Medulla oblongata (tissue), 1 donor: ENCODE results near the gene FHIT.
"Not testable (repeated sequence)": the region's sequence is repeated elsewhere in the genome, so short reads cannot be mapped to it uniquely, and the experiment has no call there.

Source experiments
- DNase-seq: peaks from one replicate; pipeline ENCODE4 v3.0.0-alpha.2; 2015; ENCODE audit errors: extremely low spot score

FHIT gene

GRCh38 chr3:61226166-61226686, 25.0 kb downstream of the FHIT start:
- DNase-seq = no peak

- no peak for DNase-seq
Observed at GRCh38 chr3:61224823-61225222, 26.4 kb downstream of the FHIT start.

DNA sequence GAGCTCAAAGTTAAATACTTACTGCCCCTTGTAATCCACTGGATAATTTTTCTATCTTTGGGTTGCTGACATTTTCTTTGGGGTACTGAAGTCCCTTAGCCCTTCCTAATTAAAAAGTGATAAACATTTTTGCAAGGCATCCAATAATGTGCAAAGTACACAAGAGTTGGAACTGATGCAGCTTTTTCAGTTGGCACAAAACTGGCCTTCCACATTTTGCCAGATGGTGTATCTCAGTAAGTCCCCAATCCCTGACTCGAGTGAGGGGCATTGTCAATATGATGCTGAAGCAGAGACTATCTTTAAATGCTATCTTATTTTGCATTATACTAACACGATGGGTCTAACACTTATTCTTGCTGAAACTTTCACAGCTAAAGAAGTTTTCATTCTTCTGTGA, 27.8 kb downstream of the FHIT start:
- DNase-seq = no peak

DNA sequence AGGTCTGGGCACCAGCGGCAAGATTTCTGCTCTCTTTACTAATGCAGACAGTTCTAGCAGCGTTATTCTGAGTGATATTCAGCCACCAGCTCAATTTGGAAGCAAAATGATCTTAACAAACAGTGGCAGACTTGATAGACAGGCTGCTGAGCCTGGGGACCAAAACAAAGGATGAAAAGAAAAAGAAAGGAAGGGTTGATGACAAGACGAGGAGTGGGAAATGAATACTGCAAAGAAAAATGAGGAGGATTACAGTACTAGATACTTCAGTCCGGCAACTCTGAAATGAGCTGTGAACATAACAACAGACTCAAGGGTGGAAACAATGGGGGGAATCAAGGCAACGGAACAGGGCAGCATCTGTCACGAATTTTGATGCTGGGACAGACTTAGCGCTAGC, 28.8 kb downstream of the FHIT start:
- DNase-seq = no peak

DNA sequence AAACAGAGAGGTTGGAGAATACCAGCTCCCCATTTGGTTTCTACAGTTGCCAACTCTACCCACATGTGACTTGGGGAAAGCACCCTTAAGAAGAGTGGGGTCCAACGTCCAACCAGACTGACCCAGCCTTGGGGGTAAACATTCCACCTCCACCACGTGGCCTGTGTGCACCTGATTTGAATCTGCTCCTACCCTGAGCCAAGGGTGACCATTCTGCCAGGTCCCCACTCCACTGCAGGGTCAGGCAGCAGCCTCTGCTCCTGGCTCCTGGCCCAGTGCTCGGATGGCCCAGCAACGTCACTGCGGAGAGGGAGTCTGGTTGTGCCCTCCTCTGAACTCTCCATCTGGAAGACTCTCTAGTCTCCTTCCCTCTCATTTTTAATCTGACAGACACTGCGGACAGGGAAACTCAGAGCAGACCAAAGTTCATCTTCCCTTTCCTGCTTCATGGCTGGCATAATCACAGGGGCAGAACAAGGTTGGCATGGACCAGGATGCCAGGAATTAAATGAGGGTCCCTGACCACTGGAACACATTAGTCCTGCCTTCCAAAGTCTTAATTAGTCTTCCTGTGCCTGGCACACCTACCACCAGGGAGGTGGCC, 29.4 kb downstream of the FHIT start:
- no peak for DNase-seq

GRCh38 chr3:61218504-61218903, 32.7 kb downstream of the FHIT start:
- no peak for DNase-seq

DNA sequence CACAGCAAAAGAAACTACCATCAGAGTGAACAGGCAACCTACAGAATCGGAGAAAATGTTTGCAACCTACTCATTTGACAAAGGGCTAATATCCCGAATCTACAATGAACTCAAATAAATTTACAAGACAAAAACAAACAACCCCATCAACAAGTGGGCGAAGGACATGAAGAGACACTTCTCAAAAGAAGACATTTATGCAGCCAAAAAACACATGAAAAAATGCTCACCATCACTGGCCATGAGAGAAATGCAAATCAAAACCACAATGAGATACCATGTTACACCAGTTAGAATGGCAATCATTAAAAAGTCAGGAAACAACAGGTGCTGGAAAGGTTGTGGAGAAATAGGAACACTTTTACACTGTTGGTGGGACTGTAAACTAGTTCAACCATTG, 35.1 kb downstream of the FHIT start:
- DNase-seq = not testable (repeated sequence)

- no peak for DNase-seq
Observed at GRCh38 chr3:61202086-61202485, 49.2 kb downstream of the FHIT start.

DNA sequence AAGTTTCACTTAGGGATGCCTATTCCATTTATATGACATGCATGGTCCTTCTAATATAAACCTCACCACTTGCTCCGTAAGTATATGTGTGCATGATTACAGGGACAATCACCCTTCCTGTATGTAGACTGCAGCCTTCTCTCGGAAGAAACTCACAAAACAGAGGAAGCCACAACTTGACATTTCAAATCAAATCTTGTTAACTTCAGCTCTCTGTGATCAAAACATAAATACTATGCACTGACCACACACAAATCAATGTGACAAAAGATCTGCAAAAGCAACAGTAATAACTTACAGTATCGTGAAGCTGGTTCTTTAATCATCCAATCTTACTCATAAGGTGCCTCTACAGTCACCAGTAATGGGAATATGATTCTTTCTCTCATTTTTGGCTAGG, 50.2 kb downstream of the FHIT start:
- no peak for DNase-seq

GRCh38 chr3:61200270-61200669, 51.0 kb downstream of the FHIT start:
- DNase-seq = no peak

DNA sequence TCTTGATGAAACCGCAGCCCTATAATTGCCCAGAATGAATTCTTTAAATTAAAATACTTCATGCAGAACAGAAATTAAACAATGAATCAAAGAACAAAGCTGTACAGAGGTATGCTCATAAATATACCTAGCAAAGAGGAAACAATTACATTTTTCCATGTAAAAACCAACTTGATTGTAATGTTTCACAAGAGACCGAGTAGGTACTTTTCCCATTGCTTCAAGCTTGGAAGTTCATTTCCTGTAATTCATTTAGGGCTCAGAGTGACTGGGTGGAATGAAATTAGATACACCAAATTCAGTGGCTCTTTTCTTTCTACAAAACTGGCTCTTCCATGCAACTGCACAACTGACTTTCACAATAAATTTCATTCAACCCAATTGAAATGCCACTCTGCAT, 51.4 kb downstream of the FHIT start:
- DNase-seq = no peak

DNA sequence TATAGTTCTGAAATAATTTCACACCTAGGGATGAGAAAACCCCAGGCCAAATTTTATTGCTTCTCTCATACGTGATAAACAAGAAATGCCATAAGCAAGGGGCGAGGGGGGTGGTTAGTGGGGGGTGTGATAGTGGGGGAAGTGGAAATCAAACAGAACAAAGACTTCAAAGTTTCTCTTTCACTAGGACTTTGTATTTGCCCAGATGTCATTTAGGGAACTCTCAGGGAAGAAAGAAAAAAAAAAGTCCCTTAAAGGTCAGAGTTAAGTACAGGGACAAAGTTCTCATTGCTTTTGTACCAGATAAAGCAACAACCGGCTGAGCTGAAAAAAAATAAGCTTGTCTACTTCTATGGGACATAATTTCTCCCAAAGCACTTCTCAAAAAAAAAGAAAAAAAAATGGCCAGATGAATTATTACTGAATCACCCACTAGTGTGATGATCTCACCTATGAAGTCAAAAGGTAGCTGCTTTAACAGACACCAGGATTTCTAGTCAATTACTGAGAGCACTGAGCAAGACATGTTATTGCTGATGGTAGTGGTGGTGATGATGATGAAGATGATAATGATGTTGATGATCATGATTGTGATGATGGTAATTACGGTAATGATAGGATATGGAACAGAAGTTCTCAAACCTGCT, 56.2 kb downstream of the FHIT start:
- DNase-seq = no peak

- DNase-seq = no peak
Observed at GRCh38 chr3:61192222-61192621, 59.0 kb downstream of the FHIT start.

DNA sequence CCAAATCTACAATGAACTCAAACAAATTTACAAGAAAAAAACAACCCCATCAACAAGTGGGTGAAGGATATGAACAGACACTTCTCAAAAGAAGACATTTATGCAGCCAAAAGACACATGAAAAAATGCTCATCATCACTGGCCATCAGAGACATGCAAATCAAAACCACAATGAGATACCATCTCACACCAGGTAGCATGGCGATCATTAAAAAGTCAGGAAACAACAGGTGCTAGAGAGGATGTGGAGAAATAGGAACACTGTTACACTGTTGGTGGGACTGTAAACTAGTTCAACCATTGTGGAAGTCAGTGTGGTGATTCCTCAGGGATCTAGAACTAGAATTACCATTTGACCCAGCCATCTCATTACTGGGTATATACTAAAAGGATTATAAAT, 61.0 kb downstream of the FHIT start:
- DNase-seq = not testable (repeated sequence)

DNA sequence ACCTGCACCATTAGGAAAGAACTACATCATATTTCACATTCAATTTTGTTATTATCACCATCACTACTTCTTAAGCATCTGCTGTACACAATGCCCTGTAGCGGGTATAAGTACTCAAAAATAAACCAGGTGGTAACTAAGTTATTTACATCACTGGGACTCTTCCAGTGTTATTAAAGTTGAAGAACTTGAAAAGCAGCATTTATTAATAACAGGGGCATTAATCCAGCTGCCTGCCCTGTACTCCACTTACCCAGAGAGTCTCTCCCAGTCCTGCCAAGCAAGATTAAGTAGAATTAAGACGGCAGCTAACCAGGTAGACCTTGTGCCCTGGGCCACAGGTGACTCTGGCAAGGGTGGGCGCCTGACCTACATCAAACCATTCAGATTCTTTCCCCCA, 65.2 kb downstream of the FHIT start:
- DNase-seq = no peak

DNA sequence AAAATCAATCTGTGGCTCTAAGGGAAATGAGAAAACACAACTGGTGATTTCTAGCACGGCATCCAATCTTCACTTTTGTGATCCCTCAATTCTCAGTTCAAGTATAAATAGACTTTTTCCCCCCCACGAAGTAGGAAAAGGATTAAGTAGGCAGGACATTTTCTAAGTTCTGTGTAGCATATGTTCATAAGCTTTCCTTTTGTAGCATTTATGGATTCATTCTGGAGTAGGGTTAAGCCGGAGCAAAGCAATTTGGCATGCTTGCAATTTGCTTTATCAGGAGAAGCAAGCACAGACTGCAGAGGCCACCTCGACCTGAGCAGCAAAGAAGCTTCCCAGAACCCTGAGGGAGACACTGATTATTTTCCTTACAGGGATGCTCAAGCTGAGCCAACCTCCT, 66.3 kb downstream of the FHIT start:
- no peak for DNase-seq

DNA sequence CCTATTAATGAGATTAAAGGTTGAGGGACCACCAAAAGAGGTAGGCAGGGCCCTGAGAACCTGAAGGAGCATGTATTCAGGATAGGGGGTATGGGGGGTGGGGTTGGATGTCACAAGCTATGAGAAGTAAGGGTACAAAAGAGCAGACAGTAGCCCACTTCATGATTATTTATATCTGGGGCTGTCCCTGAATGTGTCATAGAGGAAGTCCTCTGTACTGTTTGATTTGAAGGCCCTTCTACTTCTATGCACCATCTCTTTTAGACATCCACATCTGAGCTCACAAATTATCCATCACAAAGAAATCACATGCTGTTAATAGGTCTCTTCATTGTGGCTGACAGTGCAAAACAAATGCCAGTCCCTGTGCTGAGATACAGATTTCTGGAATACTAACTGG, 68.6 kb downstream of the FHIT start:
- no peak for DNase-seq

GRCh38 chr3:61181874-61182273, 69.4 kb downstream of the FHIT start:
- no peak for DNase-seq

GRCh38 chr3:61180206-61180605, 71.0 kb downstream of the FHIT start:
- no peak for DNase-seq

- DNase-seq = no peak
Observed at GRCh38 chr3:61178167-61178566, 73.1 kb downstream of the FHIT start.

DNA sequence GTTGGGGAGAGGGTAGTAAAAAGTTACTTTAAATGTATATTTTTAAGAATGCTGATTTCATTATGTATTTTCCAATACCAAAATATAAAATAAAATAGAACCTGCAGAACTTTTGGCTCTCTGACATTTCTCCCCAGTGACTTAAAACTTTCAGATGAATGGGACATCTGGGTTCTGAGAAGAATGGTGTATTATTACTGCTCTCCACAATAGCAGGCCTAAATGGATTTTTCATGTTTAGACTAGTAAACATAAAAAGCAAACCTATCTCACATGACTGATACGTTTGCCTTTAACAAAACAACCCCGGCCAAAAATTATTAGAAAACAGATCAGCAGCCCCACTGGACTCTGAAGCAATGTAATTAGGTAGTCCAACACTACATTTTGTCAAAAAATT, 73.8 kb downstream of the FHIT start:
- peak; percentile 27 for DNase-seq

DNA sequence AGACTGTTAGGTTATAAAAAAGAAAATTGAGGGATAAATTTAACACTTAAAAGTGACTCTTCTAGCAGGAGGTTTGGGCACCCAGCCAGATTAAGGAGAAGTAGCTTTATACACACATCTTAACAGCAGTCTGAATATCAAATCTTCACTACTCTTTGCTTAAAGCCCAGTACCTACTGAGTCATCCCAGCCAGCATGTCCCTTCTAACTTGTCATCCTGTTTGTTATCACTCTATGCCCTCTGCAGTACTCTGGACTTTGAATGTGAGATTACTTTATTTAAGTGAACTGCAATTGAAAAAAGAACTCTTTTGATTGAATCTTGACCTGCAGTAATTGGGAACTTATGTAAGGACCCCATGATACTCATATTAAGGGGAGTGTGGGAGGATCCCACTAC, 77.6 kb downstream of the FHIT start:
- no peak for DNase-seq

DNA sequence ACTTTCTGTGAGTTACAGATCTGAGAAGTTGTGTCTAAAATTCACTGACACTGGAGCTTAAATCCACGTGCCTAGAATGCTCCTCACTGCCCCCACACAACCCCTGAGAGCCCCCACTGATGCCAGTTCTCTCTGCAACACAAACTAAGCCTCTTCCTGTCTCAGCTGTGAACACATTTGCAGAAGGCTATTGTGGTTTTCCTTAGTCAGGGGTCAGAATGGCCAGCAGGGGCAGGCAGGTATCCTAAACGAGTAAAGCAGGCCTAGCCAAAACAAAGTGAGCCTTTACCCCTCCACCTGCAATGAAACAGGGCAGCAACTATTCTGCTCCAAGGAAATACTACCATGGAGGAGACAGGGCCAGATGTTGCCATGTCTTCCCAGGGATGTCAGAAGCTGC, 78.6 kb downstream of the FHIT start:
- no peak for DNase-seq

DNA sequence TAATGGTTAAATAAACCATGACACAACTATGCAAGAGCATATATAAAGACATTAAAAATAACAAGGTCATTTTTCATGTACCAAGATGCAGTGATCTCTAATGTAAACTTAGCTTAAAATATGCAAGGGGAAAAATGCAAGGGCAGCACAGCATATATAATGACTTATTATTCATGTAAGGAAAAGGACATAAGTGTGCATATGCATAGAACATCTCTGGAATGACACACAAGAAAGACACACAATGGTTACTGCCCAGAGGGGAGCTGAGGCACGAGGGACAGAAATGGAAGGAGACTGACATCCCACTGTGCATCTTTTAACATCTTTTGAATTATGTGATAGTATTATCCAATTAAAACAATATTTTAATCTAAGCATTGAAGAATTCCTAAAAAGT, 79.0 kb downstream of the FHIT start:
- DNase-seq = no peak
